ENCODE results near the gene JAKMIP3.

JAKMIP3 gene

GRCh38 chr10:132113766-132114365 is 48.1 kb downstream of the JAKMIP3 start:
- no peak for DNase-seq

- no peak for DNase-seq
These were observed 49.3 kb downstream of the JAKMIP3 start for GRCh38 chr10:132114953-132115520.

Data from activated CD4-positive, alpha-beta T cell treated with anti-CD3 and anti-CD28 coated beads, Interleukin-10, Interleukin-2, amounts not matched to agents 100 ng/mL and 50 ng/mL, durations not matched to agents 16 hours and 8 hours (primary cell).